ENCODE results near the gene SH3TC1. TPM values are rescaled to one million over a fixed set of nuclear protein-coding genes. Genes with fewer than 3 reads are reported as not detected.
A peak's percentile ranks its signal among the peaks of the same experiment; 100 is the strongest.

SH3TC1 gene
- total and polyA plus RNA-seq, 2 of the 13 experiments (the other 11 are each of a cell fraction or from before 2014, with no cell fraction given), result 14.9 to 21.8 TPM

GRCh38 chr4:8191136-8191747 is 7.8 kb upstream of the SH3TC1 start (continued):
- TF ChIP-seq KDM5B (CRISPR knock-in tag; IDR thresholded peaks at IDR 0.05; ENCODE audit: borderline replicate concordance), result peak; percentile 59; the same call in 1 of the 2 replicates
- TF ChIP-seq NR1H2 (CRISPR knock-in tag; IDR thresholded peaks at IDR 0.05; ENCODE audit: borderline replicate concordance, low read depth), result no peak
- TF ChIP-seq, protein P1, sequence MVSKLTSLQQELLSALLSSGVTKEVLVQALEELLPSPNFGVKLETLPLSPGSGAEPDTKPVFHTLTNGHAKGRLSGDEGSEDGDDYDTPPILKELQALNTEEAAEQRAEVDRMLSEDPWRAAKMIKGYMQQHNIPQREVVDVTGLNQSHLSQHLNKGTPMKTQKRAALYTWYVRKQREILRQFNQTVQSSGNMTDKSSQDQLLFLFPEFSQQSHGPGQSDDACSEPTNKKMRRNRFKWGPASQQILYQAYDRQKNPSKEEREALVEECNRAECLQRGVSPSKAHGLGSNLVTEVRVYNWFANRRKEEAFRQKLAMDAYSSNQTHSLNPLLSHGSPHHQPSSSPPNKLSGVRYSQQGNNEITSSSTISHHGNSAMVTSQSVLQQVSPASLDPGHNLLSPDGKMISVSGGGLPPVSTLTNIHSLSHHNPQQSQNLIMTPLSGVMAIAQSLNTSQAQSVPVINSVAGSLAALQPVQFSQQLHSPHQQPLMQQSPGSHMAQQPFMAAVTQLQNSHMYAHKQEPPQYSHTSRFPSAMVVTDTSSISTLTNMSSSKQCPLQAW (CRISPR knock-in tag; IDR thresholded peaks at IDR 0.05), result peak; percentile 32; the same call in 1 of the 2 replicates
- TF ChIP-seq E2F1 (CRISPR knock-in tag; IDR thresholded peaks at IDR 0.05), result no peak
- TF ChIP-seq, protein P2, sequence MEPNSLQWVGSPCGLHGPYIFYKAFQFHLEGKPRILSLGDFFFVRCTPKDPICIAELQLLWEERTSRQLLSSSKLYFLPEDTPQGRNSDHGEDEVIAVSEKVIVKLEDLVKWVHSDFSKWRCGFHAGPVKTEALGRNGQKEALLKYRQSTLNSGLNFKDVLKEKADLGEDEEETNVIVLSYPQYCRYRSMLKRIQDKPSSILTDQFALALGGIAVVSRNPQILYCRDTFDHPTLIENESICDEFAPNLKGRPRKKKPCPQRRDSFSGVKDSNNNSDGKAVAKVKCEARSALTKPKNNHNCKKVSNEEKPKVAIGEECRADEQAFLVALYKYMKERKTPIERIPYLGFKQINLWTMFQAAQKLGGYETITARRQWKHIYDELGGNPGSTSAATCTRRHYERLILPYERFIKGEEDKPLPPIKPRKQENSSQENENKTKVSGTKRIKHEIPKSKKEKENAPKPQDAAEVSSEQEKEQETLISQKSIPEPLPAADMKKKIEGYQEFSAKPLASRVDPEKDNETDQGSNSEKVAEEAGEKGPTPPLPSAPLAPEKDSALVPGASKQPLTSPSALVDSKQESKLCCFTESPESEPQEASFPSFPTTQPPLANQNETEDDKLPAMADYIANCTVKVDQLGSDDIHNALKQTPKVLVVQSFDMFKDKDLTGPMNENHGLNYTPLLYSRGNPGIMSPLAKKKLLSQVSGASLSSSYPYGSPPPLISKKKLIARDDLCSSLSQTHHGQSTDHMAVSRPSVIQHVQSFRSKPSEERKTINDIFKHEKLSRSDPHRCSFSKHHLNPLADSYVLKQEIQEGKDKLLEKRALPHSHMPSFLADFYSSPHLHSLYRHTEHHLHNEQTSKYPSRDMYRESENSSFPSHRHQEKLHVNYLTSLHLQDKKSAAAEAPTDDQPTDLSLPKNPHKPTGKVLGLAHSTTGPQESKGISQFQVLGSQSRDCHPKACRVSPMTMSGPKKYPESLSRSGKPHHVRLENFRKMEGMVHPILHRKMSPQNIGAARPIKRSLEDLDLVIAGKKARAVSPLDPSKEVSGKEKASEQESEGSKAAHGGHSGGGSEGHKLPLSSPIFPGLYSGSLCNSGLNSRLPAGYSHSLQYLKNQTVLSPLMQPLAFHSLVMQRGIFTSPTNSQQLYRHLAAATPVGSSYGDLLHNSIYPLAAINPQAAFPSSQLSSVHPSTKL (CRISPR knock-in tag; IDR thresholded peaks at IDR 0.05), result 0 out of 2 replicates have a peak, but pooled peaks have one; percentile 18
- TF ChIP-seq, protein P3, sequence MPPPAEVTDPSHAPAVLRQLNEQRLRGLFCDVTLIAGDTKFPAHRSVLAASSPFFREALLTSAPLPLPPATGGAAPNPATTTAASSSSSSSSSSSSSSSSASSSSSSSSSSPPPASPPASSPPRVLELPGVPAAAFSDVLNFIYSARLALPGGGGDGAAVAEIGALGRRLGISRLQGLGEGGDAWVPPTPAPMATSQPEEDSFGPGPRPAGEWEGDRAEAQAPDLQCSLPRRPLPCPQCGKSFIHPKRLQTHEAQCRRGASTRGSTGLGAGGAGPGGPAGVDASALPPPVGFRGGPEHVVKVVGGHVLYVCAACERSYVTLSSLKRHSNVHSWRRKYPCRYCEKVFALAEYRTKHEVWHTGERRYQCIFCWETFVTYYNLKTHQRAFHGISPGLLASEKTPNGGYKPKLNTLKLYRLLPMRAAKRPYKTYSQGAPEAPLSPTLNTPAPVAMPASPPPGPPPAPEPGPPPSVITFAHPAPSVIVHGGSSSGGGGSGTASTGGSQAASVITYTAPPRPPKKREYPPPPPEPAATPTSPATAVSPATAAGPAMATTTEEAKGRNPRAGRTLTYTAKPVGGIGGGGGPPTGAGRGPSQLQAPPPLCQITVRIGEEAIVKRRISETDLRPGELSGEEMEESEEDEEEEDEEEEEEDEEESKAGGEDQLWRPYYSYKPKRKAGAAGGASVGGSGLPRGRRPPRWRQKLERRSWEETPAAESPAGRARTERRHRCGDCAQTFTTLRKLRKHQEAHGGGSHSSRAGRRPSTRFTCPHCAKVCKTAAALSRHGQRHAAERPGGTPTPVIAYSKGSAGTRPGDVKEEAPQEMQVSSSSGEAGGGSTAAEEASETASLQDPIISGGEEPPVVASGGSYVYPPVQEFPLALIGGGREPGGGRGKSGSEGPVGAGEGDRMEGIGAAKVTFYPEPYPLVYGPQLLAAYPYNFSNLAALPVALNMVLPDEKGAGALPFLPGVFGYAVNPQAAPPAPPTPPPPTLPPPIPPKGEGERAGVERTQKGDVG (CRISPR knock-in tag; IDR thresholded peaks at IDR 0.05; ENCODE audit: borderline replicate concordance), result no peak
- no peak for TF ChIP-seq REST (IDR thresholded peaks at IDR 0.05; ENCODE audit: borderline replicate concordance in 1 of 2, low read depth in 1 of 2, low read length in 2 of 2)
- no peak for TF ChIP-seq ZNF616 (CRISPR knock-in tag; IDR thresholded peaks at IDR 0.05; ENCODE audit: low read depth)
- peak; percentile 92 for TF ChIP-seq TFAP4 (IDR thresholded peaks at IDR 0.05; ENCODE audit: borderline replicate concordance, low read depth)

Measured in HepG2 (cell line).